ENCODE results near the gene TM9SF4.

The TM9SF4 gene

DNA sequence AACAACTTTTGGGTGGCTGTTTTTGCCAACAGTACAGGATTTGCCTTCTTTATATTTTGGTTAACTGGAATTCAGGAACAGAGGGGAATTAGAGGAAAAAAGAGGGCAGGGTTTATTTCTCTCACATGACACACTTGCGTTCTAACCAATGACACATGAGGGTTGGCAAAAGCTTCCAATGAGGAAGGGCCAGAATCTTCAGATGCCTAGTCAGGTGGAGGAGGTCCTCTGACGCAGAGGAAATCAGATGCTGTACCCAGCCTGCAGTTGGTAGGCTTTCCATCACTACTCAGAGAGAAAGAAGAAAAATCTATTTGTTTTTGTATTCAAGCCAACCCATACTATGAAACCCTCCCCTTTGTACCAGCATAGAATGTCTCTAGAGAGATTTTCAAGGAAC, 20.8 kb downstream of the TM9SF4 start:
- DNase-seq = no peak

DNA sequence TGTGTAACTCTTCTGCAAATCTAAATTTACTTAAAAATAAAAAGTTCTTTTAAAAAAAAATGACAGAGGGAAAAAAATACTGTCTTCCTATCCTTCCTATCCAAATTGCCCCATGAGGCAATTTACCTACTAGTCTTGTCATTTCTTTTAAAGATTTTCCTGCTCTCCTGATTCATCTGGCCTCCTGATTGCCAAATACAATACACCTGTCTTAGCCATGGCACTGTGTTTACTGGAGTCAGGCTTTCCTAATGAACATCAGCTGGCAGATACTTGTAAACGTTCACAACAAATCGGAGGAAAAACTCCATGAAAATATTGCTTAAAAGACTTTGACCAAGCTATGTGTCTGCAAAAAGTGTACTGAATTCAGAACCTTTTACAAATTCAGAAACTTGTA, 21.5 kb downstream of the TM9SF4 start:
- no peak for DNase-seq

DNA sequence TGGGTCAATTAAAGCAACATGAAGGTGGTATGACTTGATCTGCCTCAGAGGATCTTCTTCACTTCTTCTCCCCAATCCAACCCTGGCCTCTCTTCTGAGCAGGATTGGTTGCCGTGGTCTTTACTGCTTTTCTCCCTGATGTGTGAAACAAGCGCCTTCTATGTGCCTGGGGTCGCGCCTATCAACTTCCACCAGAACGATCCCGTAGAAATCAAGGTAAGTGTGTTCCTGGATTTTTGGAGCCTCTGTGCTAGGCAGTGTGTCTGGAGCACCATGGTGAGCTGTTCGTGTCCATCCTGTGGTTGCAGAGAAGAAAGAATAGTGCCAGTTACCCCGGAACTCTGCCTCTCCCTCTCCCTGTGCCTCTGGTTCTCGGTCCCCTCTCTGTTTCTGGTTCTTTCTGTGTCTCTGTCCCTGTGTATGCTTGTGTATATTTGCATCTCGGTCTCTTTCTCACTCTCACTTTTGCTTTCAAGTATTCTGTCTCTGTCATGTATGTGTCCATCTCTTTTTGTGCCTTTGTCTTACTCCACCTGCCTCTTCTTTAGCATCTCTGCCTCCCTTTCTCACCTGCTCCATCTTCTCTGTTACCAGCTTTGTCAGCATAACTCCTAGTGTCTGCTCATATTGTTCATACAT, 23.5 kb downstream of the TM9SF4 start:
- no peak for DNase-seq

DNA sequence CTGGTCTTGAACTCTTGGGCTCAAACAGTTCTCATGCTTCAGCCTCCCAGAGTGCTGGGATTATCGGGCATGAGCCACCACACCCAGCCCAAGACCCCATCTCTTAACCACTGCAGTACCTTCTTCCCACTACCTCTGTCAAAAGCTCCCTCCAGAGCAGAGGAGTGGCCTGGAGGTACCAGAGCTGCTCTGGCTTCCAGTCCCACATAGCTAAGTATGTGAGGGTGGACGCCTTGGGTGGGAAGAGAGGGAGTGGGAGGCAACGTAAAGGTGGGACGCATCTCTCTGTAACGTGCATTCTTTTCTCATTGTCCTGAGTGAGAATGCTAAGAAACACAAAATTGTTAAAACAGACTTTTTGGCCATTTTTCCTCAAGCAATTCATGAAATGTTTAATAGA, 24.5 kb downstream of the TM9SF4 start:
- no peak for DNase-seq

GRCh38 chr20:32135983-32136515, 26.5 kb downstream of the TM9SF4 start:
- no peak for DNase-seq

GRCh38 chr20:32138921-32139320, 29.4 kb downstream of the TM9SF4 start:
- DNase-seq = no peak

DNA sequence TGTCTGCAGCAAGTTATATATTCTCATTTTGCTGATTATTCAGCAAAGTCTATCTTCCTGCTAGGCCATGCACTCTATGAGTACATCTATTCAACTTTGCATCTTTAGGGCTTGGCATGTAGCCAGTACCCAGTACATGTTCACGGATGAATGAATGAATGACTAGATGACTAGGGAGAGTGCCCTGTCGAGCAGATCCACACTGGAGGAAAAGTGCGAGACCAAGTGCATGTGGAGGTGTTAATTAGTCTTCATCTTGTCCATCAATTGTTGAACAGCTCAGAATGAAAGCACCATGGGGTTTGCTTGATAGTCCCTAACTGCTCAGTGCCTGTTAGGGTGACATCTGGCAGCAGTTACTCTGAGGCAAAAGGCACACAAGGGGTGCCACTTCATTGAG, 30.4 kb downstream of the TM9SF4 start:
- DNase-seq = peak; percentile 75

GRCh38 chr20:32140603-32141002, 31.1 kb downstream of the TM9SF4 start:
- no peak for DNase-seq

GRCh38 chr20:32141465-32141980, 32.0 kb downstream of the TM9SF4 start:
- DNase-seq = no peak

- DNase-seq = no peak
Observed at GRCh38 chr20:32142088-32142487, 32.6 kb downstream of the TM9SF4 start.

GRCh38 chr20:32142991-32143390, 33.5 kb downstream of the TM9SF4 start:
- DNase-seq = no peak

GRCh38 chr20:32144898-32145662, 35.6 kb downstream of the TM9SF4 start:
- peak; percentile 27 for DNase-seq

GRCh38 chr20:32149566-32150170, 40.2 kb downstream of the TM9SF4 start:
- no peak for DNase-seq

- no peak for DNase-seq
Observed at GRCh38 chr20:32150291-32150848, 40.9 kb downstream of the TM9SF4 start.

DNA sequence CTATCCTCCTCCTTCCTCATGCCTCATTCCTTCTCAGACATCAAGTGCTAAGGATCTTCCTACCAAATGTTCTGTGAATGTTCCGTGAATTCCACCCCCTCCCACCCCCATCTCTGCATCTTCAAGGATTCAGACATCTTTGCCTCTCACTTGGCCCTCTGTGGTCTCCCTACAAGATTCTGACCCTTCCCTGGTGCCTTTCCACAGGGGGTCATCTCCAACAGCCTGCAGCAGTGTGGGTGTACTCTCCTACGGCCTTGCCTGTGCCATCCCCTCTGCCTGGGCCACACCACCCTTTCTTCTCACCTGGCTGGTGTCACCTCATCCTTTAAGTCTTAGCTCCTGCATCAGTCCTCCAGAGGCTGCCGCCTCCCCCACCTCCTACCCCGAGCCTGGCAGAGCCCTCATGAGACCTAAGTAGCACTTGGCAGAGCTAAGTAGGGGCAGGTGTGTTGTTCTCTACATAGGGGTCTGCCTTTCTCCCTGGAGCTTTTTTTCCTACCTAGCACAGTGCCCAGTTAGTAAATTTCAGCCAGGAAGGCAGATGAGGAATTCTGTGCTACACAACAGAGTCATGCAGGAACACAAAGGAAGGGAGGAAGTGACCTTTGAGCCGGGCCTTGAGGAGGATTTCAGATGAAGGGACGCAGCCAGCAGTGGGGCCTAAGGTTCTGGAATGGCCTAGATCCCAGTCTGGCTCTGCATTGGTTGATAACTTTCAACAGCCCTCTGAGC, 43.1 kb downstream of the TM9SF4 start:
- DNase-seq = no peak

DNA sequence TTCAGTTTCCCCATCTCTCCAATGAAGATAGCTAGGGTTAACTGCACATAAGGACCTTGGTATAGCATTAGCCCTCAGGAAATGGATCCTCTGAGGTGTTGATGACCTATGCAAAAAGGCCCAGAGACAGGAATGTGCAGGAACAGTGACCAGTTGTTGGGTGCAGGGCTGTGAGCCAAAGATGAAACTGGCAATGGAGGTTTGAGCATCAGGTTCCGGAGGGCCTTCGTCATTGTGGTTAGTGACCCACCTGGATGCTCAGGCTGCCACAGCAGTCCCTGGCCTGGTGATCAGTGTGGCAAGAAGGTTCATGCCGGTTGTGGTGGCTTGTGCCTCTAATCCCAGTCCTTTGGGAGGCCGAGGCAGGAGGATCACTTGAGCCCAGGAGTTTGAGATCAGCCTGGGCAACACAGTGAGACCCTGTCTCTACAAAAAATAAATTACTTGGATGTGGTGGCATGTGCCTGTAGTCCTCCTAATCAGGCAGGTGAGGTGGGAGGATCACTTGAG, 43.7 kb downstream of the TM9SF4 start:
- DNase-seq = no peak

GRCh38 chr20:32153771-32154170, 44.3 kb downstream of the TM9SF4 start:
- DNase-seq = no peak

DNA sequence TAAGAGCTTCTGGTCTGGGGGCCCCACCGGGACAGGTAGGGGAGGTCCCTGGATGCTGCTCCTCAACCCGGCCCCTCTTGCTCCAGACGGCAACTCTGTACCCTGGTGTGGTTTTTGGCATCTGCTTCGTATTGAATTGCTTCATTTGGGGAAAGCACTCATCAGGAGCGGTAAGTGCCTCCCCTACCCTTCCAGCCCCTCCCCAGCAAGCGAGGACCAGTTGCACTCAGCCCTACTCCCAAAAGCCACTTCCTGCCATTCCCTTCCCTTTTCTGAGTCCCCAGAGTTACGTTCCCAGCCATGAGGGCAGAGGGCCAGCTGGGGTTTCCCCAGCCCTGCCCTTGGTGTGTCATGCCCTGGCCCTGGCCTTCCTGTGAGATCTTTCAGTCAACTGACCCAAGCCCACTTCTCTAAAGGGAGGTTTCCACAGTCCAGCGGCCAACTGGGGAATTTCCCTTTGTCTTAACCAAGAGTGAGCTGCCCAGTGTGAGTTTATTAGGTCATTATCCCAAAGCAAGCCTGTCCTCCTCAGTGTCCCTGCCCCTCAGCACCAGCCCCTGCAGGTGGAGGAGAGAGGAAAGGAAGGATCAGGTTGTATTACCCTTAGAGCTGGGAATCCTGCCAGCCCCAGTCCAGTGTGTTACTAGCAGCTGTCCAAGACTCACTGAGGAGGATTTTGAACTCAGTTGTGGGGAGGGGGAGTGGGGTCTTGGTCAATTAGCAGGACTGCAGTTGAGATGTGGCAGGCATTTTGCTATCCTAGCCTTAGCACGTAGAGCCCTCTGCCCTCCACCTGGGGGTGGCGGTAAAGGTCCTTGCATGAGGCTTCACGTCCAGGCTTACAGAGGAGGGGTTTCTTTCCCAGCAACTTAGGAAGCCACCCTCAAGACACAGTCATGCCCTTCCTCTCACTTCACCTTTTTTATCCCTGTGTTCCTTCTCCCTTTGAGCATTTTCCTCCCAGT, 45.8 kb downstream of the TM9SF4 start:
- DNase-seq = peak; percentile 76

- DNase-seq = no peak
Observed at GRCh38 chr20:32157611-32158010, 48.1 kb downstream of the TM9SF4 start.

DNA sequence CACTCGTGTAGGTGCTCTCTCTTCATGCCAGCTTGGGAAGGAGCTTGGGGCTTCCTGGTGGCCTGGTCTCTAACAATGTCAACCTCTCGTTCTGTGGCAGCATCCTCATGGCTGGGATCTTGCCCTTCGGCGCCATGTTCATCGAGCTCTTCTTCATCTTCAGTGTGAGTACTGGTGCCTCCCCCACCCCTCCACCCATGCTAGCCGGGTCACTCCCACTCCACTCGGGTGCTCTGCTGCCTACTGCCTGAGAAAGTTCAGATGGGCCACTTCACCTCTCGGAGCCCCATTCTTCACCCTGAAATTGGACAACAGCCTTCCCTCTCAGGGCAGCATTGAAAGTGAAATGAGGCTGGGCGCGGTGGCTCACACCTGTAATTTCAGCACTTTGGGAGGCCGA, 48.8 kb downstream of the TM9SF4 start:
- no peak for DNase-seq

DNA sequence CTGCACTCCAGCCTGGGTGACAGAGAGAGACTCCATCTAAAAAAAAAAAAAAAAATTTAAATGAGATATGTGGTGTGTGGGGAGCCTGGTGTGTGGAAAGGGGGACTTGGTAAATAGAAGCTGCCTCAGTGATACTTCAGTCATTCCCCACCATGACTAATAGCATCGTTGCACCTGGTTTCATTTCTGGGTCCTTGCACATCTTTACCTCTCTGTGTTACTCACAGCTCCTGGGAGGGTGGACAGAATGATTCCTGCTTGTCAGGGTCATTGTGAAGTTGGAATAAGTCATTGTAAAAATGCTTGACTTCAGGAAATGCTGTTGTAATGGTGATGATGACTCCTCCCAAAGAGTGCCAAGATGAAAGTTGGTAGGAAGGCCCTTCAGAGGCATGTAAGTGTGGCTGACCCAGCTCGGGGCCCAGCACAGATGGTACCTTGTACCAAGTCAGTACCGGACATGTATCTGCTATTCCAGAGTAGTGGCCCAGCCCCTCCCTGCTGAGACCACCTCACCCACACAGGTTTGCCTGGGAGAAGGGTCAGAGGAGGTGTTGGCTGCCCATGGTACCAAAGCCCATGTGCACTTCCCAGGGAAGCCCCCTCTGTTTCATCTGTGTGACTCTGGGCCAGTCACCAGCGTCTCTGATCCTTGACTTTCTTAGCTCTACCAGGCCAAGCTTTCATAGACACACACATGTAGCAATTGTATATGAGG, 49.6 kb downstream of the TM9SF4 start:
- DNase-seq = no peak
